Mammary epithelial cell (primary cell): ENCODE results near the gene PHACTR3.

Source experiments
- EZH2 ChIP-seq: IDR thresholded peaks from 2 replicates; pipeline ENCODE4 v1.6.1; 2012; ENCODE audit warnings: low read length, inconsistent platforms, borderline replicate concordance
- TF ChIP-seq, protein P1 (sequence below), 2 donors: IDR thresholded peaks in 1 of 2; conservative IDR thresholded peaks in 1 of 2; 2 replicates each; pipeline ENCODE4 v1.5.1; 2011 to 2012; ENCODE audit warnings: inconsistent platforms in 2 of 2, low read length in 2 of 2, mild to moderate bottlenecking in 2 of 2, control low read depth in 1 of 2, low read depth in 1 of 2; ENCODE audit not compliant: insufficient read depth in 1 of 2; ENCODE audit errors: extremely low read depth in 1 of 2

DNA sequence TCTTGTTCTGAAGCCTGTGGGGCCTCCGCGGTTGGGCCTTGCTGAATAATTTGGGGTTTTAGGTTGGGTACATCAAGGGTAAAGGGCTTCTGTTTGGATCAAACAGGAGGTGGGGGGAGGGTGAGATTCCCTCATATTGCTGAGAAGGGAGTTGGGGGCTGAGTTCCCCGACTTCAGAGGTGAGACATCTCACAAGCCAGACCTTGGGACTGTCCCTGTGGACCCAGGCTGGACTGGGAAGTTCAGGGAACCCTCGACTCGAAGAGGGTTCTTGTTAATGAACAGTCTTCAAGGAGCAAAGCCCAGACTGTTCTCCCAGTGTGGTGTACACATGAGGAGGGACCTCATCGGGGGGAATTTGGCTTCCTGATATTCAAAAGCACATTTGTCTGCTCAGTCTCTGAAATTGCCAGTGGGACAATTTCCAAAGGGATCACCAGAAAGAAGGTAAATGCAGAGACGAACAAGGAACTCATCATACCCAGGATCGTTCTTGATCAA is 210.6 kb downstream of the PHACTR3 start:
- TF ChIP-seq, protein P1, sequence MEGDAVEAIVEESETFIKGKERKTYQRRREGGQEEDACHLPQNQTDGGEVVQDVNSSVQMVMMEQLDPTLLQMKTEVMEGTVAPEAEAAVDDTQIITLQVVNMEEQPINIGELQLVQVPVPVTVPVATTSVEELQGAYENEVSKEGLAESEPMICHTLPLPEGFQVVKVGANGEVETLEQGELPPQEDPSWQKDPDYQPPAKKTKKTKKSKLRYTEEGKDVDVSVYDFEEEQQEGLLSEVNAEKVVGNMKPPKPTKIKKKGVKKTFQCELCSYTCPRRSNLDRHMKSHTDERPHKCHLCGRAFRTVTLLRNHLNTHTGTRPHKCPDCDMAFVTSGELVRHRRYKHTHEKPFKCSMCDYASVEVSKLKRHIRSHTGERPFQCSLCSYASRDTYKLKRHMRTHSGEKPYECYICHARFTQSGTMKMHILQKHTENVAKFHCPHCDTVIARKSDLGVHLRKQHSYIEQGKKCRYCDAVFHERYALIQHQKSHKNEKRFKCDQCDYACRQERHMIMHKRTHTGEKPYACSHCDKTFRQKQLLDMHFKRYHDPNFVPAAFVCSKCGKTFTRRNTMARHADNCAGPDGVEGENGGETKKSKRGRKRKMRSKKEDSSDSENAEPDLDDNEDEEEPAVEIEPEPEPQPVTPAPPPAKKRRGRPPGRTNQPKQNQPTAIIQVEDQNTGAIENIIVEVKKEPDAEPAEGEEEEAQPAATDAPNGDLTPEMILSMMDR (conservative IDR thresholded peaks at IDR 0.05 in 1 of 2, IDR thresholded peaks at IDR 0.05 in 1 of 2; ENCODE audit: extremely low read depth in 1 of 2, insufficient read depth in 1 of 2, low read depth in 1 of 2, low read length in 2 of 2): no peak
- TF ChIP-seq EZH2: no peak
